ENCODE data around the gene TMEM140.
A peak's percentile ranks its signal among the peaks of the same experiment; 100 is the strongest.
"Not testable (repeated sequence)": the region's sequence is repeated elsewhere in the genome, so short reads cannot be mapped to it uniquely, and the experiment has no call there.

Gene TMEM140

DNA sequence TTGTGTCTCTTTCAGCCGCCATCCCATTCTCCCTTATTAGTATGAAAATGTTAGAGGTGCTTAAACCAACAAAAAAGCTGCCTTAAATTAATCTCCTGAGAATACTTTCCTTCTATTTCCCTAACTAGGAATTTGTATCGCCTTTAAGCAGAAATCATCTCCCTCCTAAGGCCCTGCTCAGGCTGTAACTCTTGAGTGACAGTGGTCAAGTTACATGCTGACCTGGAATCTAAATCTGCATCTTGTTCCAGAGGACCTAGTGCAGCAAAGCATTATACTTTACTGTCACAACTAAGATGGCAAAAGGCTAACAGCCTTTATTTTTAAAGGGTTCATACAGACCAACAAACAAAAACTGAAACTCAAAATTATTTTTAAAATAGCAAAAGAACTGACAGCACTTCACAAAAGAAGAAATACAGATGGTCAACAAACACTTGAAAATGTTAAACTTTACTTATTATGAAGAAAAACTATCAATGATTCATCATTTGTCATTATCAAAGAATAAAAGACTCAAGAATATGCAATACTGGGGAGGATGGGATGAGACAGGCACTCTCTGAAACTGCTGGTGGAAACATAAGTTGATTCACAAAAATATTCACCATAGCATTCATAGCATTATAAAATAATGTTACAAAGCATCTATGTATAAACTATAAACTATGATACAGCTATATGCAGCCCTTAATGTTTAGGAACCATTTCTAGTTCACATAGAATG lies 11.7 kb downstream of the TMEM140 start:
- no peak for DNase-seq

DNA sequence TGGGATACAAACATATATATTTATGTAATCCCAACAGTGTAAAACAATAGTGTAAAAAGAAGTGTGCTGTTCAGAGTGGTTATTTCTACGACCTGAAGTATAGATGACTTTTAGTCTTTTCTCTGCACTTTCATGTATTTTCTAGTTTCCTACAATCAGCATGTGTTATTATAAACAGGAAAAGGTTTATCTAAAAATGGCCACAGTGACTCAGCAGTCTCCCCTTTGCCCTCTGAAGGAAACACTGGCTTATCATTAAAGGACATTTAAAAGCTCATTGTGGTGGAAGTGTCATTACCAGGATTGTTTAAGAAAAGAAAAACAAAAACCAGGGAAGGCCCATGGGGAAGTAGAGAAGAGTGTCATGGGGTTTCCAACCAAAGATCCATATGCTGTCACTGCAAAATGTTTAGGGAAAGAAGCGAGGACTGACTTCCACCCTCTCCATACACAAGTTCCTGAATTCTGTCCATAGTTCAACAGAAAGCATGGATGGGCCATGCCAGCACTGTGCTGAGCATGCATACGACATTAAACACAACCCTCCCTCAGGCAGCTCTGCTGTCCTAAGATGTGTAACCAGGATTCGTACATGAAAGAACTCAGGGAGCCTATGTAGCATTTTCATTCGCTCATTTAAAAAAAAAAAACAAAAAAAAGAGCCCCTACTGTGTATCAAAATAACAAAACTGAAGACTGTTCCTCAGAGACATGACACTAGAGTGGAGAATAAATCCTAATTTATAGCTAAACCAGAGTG lies 12.4 kb downstream of the TMEM140 start:
- no peak for DNase-seq

DNA sequence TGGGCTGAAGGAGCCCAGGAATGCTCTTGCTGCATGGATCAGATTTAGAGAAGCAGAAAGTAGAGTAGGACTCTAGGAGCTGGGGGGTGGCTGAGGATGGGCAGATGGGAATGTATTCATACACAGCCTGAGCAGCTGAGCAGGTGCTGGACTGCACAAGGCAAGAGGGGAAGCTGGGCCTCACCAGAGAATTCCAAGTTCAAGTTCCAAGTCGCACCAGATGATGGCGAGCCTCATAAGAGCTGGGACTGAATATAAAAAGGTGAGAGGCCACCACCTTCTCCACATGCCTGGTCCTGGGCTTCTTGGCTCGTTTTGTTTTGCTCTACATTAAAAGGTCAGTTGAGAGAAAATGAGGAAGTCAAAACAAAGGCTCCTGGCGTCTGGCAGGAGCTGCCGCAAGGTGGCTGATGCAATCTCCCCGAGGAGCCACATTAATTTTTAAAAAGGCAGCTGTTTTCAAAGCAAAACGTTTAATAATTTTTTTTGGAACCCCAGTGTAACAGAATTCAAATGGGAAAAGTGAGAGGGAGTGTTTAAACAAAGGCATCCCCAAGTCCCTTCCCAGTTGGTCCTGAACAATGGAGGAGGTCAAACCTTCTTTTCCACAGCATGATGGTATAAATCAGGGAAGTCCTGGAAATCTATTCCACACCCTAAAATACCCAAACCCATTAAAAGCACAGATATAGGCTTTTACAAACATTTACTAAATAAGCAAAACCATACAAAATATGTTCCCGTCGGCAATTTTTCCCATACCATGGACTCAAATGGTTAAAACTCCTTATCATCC lies 13.2 kb downstream of the TMEM140 start:
- no peak for DNase-seq

DNA sequence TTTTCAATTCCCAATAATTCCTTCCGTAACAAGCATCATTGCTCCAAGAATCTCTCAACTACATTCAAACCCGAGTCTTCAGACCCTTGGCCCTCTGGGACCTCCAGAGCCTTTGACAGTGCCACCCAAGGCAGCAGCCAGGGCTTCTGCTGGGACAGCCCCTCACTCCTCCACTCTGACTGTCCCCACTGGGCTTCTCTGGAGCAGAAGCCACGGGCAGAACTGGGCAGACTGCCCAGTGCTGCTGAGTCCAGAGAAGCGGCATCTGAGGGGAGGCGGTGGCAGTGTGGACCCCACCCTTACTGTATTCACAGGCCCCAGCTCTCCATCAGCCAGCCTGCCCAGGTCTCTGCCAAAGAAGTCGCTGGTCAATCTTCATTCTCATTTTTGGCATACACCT lies 13.8 kb downstream of the TMEM140 start:
- no peak for DNase-seq

DNA sequence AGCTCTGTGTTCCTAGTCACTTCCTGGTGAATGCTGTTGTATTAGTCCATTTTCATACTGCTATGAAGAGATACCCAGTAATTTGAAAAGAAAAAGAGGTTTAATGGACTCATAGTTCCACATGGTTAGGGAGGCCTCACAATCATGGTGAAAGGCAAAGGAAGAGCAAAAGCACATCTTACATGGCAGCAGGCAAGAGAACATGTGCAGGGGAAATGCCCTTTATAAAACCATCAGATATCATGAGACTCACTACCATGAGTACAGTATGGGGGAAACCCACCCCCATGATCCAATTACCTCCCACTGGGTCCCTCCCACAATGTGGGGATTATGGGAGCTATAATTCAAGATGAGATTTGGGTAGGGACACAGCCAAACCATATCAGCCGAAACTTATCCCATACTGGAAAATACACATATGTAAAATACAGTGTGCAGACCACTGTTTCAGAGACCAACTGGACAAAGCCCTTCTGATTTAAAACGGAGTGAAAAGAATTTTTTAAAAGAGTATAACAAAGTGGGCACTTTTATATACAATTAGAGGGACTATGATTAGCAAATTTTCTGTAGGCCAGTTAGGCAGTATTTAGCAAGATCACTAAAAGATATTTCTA lies 14.6 kb downstream of the TMEM140 start:
- no peak for DNase-seq

DNA sequence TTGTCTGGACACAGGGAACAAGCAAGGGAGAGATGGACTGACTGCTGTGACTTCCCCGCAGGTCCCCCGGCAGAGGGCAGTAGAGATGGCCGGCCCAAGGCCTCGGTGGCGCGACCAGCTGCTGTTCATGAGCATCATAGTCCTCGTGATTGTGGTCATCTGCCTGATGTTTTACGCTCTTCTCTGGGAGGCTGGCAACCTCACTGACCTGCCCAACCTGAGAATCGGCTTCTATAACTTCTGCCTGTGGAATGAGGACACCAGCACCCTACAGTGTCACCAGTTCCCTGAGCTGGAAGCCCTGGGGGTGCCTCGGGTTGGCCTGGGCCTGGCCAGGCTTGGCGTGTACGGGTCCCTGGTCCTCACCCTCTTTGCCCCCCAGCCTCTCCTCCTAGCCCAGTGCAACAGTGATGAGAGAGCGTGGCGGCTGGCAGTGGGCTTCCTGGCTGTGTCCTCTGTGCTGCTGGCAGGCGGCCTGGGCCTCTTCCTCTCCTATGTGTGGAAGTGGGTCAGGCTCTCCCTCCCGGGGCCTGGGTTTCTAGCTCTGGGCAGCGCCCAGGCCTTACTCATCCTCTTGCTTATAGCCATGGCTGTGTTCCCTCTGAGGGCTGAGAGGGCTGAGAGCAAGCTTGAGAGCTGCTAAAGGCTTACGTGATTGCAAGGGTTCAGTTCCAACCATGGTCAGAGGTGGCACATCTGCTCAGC lies 16.6 kb downstream of the TMEM140 start:
- DNase-seq: no peak

DNA sequence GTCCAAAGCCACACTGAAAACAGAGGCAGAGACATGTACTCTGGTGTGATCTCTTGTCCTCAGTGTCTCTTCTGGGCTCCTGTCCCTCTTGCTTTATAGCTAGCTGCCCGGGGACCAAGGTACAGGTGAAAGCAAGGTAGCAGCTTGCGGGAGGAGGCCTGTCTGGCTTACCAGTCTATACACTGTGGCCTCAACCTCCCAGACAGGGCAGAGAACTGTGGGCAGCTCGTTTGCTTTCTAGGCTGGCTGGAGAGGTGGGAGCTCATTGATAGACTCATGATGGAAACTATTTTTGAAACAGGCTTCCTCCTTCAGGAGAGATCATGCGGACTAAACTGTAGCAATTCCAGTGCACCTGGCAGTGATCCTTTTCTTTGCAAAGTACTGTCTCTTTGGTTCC lies 18.0 kb downstream of the TMEM140 start:
- DNase-seq: no peak

DNA sequence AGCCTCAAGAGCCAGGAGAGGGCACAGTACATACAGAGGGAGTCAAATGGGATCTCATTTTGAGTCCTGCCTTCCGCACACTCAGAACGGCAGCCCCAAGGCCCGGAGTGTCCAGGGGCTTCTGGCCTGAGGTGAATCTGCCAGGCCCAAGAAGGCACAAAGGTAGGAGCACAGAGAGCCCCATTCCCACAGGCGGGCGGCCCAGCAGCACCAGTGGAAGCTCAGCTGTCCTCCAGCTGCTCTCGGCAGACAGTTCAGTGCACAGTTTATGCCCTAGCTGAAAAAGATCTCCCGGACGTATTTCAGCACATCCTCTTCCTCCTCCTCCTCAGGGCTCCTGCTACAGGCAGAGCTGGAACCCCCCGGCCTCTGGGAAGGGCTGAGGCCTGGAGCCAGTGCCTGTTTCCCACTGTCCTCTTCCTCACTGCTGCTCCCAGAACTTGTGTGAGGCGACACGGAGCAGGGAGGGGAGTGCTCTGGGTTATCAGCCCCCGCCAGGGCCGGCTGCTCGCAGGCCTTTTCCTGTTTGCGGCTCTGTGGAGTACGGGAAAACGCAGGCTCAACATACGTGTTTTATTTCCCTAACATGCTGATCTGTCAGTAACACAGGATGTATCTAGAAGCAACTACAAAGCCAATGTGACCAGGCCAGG lies 18.6 kb downstream of the TMEM140 start:
- DNase-seq: no peak

DNA sequence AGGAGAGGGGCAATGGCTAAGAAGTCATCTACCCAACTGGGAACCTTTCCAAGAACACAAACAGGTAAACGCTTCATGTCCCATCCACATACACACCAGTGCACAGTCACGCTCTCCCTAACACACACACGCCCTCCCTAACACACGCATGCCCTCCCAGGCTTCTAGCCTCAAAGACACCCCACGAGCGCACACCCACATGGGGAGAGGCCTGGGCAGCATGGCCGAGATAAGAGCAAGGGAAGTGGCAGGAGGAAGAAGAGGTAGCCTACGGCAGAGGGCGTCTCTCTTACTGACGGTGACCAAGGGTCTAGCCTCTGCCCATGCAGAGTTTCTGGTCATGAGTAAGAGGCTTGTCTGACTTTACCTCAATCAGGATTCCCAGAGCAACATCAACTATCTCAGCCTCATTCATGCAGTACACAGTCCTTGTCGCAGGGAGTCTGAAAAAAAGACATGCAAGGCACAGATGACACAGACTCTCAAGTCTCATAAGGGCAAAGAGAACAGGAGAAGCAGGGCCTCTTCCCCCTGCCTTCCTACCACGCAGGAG lies 19.6 kb downstream of the TMEM140 start:
- DNase-seq: no peak

DNA sequence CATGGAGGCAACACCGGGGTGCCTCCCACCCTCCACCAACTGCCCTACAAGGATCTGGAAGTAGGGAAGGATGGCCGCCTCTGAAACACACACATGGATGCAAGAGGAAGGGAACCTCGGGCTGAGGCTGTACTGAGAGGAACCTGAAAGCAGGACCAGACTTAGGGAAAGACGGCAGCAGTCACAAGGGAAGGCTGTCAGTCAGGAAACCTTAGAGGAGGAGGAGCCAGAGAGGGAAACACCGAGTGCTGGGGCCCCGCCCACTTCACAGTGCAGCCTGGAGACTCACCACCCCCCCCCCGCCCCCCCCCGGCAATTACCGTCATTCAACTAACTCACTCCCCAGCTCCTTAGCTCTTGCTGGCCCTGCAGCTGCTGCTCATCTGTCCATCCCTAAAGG lies 20.1 kb downstream of the TMEM140 start:
- DNase-seq: peak; percentile 63

DNA sequence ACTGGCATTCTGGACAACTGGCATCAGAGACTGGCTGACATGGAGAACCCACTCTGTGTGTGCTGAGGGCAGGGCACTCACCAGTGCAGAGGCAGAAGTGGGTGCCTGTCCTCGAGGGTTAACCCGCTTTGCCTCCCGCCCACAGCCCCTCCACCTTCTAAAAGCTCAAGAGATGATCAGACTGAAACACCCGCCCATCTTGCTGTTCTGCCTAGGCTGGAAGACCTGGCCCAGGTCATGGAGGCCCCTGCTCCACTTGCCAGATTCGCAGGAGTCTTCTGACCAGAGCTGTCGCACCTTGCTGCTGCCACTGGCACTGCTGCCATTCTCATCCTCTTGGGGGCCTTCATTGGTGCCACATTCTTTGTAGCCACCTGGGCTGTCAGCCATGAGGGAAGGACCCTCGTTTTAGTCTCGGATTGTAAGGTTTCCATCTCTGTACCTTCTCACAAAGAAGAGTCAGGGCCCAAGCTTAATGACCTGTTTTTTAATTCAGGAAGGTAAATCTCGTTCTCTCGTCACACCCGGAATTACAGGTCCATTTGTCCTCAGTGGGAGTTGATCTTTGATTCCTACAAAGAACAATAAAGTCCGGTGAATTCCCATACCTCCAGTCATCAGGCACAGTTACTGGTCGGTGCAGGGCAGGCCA lies 20.7 kb downstream of the TMEM140 start:
- no peak for DNase-seq

DNA sequence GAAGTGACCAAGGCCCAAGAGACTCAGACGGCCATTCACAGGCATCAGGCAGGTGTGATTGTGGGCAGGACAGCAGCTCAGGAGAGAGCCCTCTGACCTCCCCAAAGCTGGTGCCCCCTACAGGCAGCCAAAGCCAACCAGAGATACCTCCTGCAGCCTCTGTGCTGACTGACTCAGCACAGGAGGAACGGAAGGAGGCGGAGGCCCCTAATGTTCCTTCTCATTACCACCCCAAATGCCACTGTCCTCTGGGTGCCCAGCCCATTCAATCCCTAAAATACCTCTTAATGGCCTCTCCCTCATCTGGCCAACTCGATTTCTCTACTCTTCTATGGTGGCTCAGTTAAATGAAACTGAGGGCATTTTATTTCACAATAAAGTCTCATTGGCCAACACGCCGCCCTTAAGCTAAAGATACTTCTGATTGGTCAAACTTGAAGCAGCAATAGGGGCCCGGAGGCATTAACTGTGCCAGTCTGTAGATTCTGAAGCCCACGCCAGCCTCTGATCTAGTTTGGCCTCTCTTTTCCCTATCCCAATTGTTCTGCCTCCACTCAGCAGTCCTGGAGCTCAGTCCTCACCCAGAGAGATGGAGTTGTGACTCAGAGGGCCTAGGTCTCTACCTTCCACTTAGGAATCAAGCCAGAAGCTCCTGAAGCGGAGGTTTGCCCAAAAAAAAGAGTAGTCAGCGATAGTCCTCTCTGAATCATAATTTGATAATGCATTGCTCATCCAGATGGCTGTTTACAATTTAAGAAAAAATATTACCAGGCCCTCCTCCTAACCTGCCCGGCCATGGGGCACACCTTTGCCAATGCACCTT lies 21.5 kb downstream of the TMEM140 start:
- peak; percentile 75 for DNase-seq

DNA sequence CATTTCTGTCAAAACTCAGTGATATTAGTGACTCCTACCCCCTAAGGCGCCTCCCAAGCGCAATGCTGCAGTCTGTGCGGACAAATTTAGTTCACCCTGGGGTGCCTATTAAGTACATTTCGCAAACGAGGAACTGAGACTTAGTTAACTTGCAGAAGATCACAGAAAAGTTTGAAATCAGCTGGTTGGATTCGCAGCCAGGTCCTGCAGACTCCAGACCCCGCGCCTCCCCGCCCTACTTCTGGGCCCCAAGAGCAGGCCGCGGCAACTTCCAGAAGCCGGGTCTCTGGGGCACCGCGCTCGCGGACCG lies 22.0 kb downstream of the TMEM140 start:
- DNase-seq: no peak

DNA sequence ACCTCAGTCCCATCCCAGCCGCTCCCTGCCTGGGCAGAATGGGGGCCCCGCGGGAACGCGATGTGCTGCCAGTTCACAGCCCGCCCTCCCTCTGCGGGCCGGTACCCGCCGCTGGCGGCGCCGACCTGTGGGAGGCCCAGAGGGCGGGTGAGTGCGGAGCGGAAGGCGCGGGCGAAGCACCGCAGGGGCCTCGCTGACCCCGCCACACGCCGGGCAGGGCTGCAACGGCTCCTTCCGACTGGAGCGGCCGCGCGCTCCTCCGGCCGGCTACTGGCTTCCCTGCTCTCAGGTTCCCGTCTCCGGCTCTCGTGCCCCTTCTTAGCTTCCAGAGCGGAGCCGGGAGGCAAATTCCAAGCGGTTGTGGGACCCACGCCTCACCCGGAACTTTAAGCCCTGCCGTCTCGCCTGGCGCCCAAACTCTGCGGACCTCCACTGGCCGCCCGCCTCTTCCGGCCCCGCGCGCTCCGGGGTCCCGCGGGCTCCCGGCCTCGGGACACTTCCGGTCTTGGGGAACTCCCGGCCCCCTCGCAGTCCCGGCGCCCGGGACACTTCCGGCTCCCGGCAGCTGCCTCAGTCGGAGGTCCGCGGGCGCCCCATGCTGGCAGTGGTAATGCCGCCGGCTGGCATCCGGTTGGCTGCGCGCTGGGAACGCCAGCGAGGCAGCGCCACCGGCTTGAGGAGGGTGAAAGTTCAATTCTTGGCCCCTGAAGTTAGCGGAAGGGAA lies 22.6 kb downstream of the TMEM140 start, which contains the start of gene CYREN:
Gene CYREN, minus strand, starts transcription at position 434 of the 724 bp plus-strand sequence. CDS start 1,785 bp downstream, outside the sequence.
- DNase-seq: peak; percentile 91

DNA sequence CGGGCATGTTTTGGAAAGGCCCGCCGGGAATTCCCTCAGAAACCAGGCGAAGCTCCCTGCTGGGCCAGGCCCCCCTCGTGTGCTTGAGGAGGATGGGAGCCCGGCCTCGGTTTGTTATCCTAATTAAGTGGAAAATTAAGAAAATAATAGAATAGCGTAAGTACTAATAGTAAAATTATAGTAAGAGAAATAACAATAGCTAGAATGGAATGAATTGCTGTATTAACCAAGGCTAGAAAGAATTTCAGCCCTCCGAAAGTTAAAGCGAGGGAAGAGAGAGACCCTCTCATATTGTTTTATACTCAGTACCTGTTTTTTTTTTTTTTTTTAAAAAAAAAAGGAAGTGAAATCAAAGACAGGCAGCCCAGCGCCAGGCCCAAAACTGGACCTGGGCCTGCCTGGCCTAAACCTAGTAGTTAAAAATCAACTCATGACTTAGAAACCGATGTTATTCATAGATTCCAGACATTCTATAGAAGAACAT lies 23.2 kb downstream of the TMEM140 start:
- DNase-seq: not testable (repeated sequence)

DNA sequence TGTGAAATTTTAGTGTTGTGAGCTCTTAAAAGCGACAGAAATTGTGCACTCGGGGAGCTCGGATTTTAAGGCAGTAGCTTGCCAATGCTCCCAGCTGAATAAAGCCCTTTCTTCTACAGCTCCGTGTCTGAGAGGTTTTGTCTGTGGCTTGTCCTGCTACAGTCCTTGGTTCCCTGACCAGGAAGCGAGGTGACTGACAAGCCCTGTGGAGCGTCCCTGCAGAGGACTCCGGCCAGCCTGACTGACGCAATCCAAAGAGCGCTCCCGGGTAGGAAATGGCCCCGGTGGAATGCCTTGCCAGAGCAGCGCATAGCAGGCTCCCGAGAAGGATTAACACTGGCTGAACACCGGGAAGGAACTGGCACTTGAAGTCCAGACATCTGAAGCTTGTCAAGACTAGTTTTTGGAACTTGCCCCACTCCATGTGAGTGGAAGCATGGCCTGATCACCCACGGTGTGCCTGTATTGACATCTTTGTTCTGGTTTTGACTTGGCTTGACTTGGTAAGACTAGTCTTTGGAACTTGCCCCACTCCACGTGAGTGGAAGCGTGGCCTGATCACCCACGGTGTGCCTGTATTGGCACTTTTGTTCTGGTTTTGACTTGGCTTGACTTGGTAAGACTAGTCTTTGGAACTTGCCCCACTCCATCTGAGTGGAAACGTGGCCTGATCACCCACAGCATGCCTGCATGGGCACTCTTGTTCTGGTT lies 23.9 kb downstream of the TMEM140 start:
- DNase-seq: not testable (repeated sequence)

DNA sequence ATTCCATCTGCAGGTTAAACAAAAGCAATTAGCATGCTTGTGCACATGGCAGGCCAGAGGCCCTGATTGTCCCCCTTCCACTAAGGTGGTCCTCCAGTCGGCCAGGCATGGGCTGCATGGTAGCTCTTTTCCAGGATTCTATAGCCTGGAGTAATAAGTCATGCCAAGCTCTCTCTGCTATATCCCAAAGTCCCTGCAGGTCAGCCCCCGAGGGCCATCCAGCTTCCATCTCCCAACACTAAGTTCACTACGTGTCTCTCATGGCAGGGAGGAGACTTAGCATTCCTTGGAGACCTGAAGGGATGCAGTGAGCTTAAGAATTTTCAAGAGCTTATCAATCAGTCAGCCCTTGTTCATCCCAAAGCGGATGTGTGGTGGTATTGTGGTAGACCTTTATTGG lies 26.0 kb downstream of the TMEM140 start:
- DNase-seq: not testable (repeated sequence)

DNA sequence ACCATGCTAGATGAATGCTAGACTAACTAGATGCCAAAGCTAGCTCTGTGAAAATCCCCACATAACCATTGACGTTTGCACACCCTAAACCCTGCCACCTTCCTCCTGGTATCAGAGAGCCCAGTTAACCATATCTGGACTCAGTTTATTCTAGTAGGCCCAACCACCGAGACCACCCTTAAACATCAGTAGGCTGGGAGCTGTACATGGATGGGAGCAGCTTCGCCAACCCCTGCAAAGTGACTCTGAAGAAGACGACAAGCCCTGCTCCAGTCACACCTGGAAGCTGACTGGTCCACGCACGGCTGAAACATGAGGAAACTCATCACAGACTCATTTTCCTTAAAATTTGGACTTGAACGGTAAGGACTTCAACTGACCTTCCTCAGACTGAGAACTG lies 27.1 kb downstream of the TMEM140 start:
- DNase-seq: no peak

DNA sequence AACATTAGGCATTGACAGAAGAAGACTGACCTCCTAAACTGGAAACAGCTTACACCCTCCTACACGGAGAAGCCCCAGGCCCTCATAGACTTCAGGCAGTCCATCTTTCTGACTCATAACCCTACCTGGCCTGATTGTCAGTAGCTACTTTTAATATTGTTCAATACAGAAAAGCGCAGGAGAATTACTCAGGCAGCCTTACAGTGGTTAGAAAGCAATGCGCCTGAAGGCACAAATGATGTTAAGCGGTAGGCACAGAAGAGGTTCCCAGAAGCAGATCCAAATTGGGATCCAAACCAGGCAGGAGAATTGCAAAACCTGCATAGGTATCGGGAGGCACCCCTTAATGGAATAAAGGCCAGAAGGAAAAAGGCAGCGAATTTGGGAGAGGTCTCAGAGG lies 28.1 kb downstream of the TMEM140 start:
- no peak for DNase-seq

Measured in CD4-positive, alpha-beta T cell treated with Interleukin-6 for 4 hours (primary cell).